ENCODE results near the gene BLVRA. TPM values are rescaled to one million over a fixed set of nuclear protein-coding genes. Genes with fewer than 3 reads are reported as not detected.

The BLVRA gene
- total and polyA plus RNA-seq, 10 of the 15 experiments (the other 5 are each of a cell fraction or from before 2014, with no cell fraction given), result 63.3 to 198 (median 102) TPM

DNA sequence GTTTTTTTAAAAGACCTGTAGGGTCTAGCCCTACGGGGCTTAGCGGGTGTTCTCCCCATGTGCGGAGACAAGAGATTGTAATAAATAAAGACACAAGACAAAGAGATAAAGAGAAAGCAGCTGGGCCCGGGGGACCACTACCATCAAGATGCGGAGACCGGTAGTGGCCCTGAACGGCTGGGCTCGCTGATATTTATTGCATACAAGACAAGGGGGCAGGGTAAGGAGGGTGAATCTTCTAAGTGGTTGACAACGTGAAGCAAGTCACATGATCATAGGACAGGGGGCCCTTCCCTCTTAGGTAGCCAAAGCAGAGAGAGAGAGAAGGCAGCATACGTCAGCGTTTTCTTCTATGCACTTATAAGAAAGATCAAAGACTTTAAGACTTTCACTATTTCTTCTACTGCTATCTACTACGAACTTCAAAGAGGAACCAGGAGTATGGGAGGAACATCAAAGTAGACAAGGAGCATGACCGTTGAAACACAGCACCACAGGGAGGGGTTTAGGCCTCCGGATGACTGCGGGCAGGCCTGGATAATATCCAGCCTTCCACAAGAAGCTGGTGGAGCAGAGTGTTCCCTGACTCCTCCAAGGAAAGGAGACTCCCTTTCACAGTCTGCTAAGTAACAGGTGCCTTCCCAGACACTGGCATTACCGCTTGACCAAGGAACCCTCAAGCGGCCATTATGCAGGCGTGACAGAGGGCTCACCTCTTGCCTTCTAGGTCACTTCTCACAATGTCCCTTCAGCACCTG is 23.7 kb upstream of the BLVRA start (continued):
- TF ChIP-seq YY1 (IDR thresholded peaks at IDR 0.05; ENCODE audit: low read depth, low read length), result peak; percentile 60; the same call in 1 of the 2 replicates
- TF ChIP-seq, protein P1, sequence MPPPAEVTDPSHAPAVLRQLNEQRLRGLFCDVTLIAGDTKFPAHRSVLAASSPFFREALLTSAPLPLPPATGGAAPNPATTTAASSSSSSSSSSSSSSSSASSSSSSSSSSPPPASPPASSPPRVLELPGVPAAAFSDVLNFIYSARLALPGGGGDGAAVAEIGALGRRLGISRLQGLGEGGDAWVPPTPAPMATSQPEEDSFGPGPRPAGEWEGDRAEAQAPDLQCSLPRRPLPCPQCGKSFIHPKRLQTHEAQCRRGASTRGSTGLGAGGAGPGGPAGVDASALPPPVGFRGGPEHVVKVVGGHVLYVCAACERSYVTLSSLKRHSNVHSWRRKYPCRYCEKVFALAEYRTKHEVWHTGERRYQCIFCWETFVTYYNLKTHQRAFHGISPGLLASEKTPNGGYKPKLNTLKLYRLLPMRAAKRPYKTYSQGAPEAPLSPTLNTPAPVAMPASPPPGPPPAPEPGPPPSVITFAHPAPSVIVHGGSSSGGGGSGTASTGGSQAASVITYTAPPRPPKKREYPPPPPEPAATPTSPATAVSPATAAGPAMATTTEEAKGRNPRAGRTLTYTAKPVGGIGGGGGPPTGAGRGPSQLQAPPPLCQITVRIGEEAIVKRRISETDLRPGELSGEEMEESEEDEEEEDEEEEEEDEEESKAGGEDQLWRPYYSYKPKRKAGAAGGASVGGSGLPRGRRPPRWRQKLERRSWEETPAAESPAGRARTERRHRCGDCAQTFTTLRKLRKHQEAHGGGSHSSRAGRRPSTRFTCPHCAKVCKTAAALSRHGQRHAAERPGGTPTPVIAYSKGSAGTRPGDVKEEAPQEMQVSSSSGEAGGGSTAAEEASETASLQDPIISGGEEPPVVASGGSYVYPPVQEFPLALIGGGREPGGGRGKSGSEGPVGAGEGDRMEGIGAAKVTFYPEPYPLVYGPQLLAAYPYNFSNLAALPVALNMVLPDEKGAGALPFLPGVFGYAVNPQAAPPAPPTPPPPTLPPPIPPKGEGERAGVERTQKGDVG (CRISPR knock-in tag; IDR thresholded peaks at IDR 0.05), result peak; percentile 28; the same call in 1 of the 2 replicates
- TF ChIP-seq, protein P2, sequence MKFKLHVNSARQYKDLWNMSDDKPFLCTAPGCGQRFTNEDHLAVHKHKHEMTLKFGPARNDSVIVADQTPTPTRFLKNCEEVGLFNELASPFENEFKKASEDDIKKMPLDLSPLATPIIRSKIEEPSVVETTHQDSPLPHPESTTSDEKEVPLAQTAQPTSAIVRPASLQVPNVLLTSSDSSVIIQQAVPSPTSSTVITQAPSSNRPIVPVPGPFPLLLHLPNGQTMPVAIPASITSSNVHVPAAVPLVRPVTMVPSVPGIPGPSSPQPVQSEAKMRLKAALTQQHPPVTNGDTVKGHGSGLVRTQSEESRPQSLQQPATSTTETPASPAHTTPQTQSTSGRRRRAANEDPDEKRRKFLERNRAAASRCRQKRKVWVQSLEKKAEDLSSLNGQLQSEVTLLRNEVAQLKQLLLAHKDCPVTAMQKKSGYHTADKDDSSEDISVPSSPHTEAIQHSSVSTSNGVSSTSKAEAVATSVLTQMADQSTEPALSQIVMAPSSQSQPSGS (IDR thresholded peaks at IDR 0.05; ENCODE audit: low read length), result 0 out of 2 replicates have a peak, but pooled peaks have one; percentile 27
- TF ChIP-seq, protein P3, sequence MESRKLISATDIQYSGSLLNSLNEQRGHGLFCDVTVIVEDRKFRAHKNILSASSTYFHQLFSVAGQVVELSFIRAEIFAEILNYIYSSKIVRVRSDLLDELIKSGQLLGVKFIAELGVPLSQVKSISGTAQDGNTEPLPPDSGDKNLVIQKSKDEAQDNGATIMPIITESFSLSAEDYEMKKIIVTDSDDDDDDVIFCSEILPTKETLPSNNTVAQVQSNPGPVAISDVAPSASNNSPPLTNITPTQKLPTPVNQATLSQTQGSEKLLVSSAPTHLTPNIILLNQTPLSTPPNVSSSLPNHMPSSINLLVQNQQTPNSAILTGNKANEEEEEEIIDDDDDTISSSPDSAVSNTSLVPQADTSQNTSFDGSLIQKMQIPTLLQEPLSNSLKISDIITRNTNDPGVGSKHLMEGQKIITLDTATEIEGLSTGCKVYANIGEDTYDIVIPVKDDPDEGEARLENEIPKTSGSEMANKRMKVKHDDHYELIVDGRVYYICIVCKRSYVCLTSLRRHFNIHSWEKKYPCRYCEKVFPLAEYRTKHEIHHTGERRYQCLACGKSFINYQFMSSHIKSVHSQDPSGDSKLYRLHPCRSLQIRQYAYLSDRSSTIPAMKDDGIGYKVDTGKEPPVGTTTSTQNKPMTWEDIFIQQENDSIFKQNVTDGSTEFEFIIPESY (IDR thresholded peaks at IDR 0.05), result peak; percentile 58; the same call in 1 of the 2 replicates
- TF ChIP-seq ETV6 (conservative IDR thresholded peaks at IDR 0.05 in 1 of 2, IDR thresholded peaks at IDR 0.05 in 1 of 2; ENCODE audit: borderline replicate concordance in 1 of 2, low read depth in 1 of 2), result 0 out of 4 replicates have a peak, but pooled peaks of 1 of the 2 experiments have one; percentile 32

Data from GM12878 (cell line).